ENCODE results near the gene SLC6A9. TPM values are rescaled to one million over a fixed set of nuclear protein-coding genes. Genes with fewer than 3 reads are reported as not detected.

The SLC6A9 gene
- total and polyA plus RNA-seq, 4 donors = 0.57 to 47.7 (median 3.6) TPM

GRCh38 chr1:43961692-43962091 lies 69.6 kb downstream of the SLC6A9 start:
- no peak overlapping the region for H3K27ac ChIP-seq (ENCODE audit: low read depth in 1 of 2, low read length in 2 of 2)
- H3K4me3 ChIP-seq (ENCODE audit: low read depth in 1 of 3, low read length in 3 of 3) = no peak overlapping the region
- WGBS = 94% methylated on average over 3 of the region's 3 CpGs
- H3K9ac ChIP-seq (ENCODE audit: low read depth in 1 of 2, low read length in 2 of 2) = no peak overlapping the region
- no peak for TF ChIP-seq RAD21 (IDR thresholded peaks at IDR 0.05)
- TF ChIP-seq, protein P1, sequence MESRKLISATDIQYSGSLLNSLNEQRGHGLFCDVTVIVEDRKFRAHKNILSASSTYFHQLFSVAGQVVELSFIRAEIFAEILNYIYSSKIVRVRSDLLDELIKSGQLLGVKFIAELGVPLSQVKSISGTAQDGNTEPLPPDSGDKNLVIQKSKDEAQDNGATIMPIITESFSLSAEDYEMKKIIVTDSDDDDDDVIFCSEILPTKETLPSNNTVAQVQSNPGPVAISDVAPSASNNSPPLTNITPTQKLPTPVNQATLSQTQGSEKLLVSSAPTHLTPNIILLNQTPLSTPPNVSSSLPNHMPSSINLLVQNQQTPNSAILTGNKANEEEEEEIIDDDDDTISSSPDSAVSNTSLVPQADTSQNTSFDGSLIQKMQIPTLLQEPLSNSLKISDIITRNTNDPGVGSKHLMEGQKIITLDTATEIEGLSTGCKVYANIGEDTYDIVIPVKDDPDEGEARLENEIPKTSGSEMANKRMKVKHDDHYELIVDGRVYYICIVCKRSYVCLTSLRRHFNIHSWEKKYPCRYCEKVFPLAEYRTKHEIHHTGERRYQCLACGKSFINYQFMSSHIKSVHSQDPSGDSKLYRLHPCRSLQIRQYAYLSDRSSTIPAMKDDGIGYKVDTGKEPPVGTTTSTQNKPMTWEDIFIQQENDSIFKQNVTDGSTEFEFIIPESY (IDR thresholded peaks at IDR 0.05) = no peak
- TF ChIP-seq NR2F2 (IDR thresholded peaks at IDR 0.05) = no peak
- no peak for TF ChIP-seq HNF4A (conservative IDR thresholded peaks at IDR 0.05)
- TF ChIP-seq FOXA2 (IDR thresholded peaks at IDR 0.05) = no peak
- TF ChIP-seq JUND (IDR thresholded peaks at IDR 0.05) = no peak
- TF ChIP-seq, protein P2, sequence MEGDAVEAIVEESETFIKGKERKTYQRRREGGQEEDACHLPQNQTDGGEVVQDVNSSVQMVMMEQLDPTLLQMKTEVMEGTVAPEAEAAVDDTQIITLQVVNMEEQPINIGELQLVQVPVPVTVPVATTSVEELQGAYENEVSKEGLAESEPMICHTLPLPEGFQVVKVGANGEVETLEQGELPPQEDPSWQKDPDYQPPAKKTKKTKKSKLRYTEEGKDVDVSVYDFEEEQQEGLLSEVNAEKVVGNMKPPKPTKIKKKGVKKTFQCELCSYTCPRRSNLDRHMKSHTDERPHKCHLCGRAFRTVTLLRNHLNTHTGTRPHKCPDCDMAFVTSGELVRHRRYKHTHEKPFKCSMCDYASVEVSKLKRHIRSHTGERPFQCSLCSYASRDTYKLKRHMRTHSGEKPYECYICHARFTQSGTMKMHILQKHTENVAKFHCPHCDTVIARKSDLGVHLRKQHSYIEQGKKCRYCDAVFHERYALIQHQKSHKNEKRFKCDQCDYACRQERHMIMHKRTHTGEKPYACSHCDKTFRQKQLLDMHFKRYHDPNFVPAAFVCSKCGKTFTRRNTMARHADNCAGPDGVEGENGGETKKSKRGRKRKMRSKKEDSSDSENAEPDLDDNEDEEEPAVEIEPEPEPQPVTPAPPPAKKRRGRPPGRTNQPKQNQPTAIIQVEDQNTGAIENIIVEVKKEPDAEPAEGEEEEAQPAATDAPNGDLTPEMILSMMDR (IDR thresholded peaks at IDR 0.05; ENCODE audit: low read depth, low read length, missing input control) = no peak
- TF ChIP-seq, protein P3, sequence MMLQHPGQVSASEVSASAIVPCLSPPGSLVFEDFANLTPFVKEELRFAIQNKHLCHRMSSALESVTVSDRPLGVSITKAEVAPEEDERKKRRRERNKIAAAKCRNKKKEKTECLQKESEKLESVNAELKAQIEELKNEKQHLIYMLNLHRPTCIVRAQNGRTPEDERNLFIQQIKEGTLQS (IDR thresholded peaks at IDR 0.05) = no peak
- no peak for TF ChIP-seq TAF1 (conservative IDR thresholded peaks at IDR 0.05)
- no peak for TF ChIP-seq YY1 (IDR thresholded peaks at IDR 0.05)
- TF ChIP-seq GABPA (IDR thresholded peaks at IDR 0.05 in 1 of 2, conservative IDR thresholded peaks at IDR 0.05 in 1 of 2) = no peak
- TF ChIP-seq FOXA1 (IDR thresholded peaks at IDR 0.05) = no peak
- TF ChIP-seq HNF4G (IDR thresholded peaks at IDR 0.05) = no peak
- TF ChIP-seq, protein P4, sequence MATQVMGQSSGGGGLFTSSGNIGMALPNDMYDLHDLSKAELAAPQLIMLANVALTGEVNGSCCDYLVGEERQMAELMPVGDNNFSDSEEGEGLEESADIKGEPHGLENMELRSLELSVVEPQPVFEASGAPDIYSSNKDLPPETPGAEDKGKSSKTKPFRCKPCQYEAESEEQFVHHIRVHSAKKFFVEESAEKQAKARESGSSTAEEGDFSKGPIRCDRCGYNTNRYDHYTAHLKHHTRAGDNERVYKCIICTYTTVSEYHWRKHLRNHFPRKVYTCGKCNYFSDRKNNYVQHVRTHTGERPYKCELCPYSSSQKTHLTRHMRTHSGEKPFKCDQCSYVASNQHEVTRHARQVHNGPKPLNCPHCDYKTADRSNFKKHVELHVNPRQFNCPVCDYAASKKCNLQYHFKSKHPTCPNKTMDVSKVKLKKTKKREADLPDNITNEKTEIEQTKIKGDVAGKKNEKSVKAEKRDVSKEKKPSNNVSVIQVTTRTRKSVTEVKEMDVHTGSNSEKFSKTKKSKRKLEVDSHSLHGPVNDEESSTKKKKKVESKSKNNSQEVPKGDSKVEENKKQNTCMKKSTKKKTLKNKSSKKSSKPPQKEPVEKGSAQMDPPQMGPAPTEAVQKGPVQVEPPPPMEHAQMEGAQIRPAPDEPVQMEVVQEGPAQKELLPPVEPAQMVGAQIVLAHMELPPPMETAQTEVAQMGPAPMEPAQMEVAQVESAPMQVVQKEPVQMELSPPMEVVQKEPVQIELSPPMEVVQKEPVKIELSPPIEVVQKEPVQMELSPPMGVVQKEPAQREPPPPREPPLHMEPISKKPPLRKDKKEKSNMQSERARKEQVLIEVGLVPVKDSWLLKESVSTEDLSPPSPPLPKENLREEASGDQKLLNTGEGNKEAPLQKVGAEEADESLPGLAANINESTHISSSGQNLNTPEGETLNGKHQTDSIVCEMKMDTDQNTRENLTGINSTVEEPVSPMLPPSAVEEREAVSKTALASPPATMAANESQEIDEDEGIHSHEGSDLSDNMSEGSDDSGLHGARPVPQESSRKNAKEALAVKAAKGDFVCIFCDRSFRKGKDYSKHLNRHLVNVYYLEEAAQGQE (IDR thresholded peaks at IDR 0.05) = no peak
- H3K27me3 ChIP-seq (ENCODE audit: control insufficient read depth in 4 of 4, insufficient read depth in 4 of 4, low read length in 3 of 4) = no peaks in the 10 kb centered on the region
- no peaks in the 10 kb centered on the region for H3K9me3 ChIP-seq (ENCODE audit: control insufficient read depth in 4 of 4, low read length in 3 of 4)
- no peaks in the 10 kb centered on the region for H3K4me1 ChIP-seq (ENCODE audit: control insufficient read depth in 4 of 4, insufficient read depth in 4 of 4, low read length in 3 of 4)
- no peak for DNase-seq (ENCODE audit: low spot score)
- H3K36me3 ChIP-seq (ENCODE audit: control insufficient read depth in 4 of 4, insufficient read depth in 3 of 4, low read depth in 1 of 4, low read length in 3 of 4) = peaks cover 6 to 79% (median 23%) of the 10 kb centered on the region in 4 donors

- Histone ChIP-seq H3K36me3 (ENCODE audit: control insufficient read depth in 4 of 4, insufficient read depth in 3 of 4, low read depth in 1 of 4, low read length in 3 of 4) (peaks cover 6 to 80% (median 23%) of the 10 kb centered on the region in 4 donors), H3K27ac (ENCODE audit: low read depth in 1 of 2, low read length in 2 of 2) (no peak overlapping the region), H3K4me1 (ENCODE audit: control insufficient read depth in 4 of 4, insufficient read depth in 4 of 4, low read length in 3 of 4) (no peaks in the 10 kb centered on the region), H3K9me3 (ENCODE audit: control insufficient read depth in 4 of 4, low read length in 3 of 4) (no peaks in the 10 kb centered on the region), H3K4me3 (ENCODE audit: low read depth in 1 of 3, low read length in 3 of 3) (no peak overlapping the region), H3K27me3 (ENCODE audit: control insufficient read depth in 4 of 4, insufficient read depth in 4 of 4, low read length in 3 of 4) (no peaks in the 10 kb centered on the region), H3K9ac (ENCODE audit: low read depth in 1 of 2, low read length in 2 of 2) (no peak overlapping the region)
- WGBS = 95% methylated on average over 8 of the region's 8 CpGs
- DNase-seq (ENCODE audit: low spot score) = no peak
- no peak for TF ChIP-seq NR2F2 (IDR thresholded peaks at IDR 0.05)
- TF ChIP-seq, protein P2 (IDR thresholded peaks at IDR 0.05; ENCODE audit: low read depth, low read length, missing input control) = no peak
- TF ChIP-seq GABPA (IDR thresholded peaks at IDR 0.05 in 1 of 2, conservative IDR thresholded peaks at IDR 0.05 in 1 of 2) = no peak
- no peak for TF ChIP-seq FOXA2 (IDR thresholded peaks at IDR 0.05)
- TF ChIP-seq HNF4A (conservative IDR thresholded peaks at IDR 0.05) = no peak
- TF ChIP-seq JUND (IDR thresholded peaks at IDR 0.05) = no peak
- TF ChIP-seq, protein P3 (IDR thresholded peaks at IDR 0.05) = no peak
- no peak for TF ChIP-seq FOXA1 (IDR thresholded peaks at IDR 0.05)
- TF ChIP-seq RAD21 (IDR thresholded peaks at IDR 0.05) = no peak
- TF ChIP-seq RXRA (IDR thresholded peaks at IDR 0.05) = no peak
- no peak for TF ChIP-seq MAX (IDR thresholded peaks at IDR 0.05)
These were observed 70.5 kb downstream of the SLC6A9 start for GRCh38 chr1:43960798-43961197.

Measured in liver (tissue), 9 donors.